Measurements from ENCODE around the gene HBG1.

The HBG1 gene

DNA sequence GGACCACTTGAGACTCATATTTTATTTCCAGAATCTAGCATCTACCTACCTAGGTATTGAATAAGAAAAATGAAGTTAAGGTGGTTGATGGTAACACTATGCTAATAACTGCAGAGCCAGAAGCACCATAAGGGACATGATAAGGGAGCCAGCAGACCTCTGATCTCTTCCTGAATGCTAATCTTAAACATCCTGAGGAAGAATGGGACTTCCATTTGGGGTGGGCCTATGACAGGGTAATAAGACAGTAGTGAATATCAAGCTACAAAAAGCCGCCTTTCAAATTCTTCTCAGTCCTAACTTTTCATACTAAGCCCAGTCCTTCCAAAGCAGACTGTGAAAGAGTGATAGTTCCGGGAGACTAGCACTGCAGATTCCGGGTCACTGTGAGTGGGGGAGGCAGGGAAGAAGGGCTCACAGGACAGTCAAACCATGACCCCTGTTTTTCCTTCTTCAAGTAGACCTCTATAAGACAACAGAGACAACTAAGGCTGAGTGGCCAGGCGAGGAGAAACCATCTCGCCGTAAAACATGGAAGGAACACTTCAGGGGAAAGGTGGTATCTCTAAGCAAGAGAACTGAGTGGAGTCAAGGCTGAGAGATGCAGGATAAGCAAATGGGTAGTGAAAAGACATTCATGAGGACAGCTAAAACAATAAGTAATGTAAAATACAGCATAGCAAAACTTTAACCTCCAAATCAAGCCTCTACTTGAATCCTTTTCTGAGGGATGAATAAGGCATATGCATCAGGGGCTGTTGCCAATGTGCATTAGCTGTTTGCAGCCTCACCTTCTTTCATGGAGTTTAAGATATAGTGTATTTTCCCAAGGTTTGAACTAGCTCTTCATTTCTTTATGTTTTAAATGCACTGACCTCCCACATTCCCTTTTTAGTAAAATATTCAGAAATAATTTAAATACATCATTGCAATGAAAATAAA lies 24.8 kb downstream of the HBG1 start:
- POLR2A ChIA-PET: no interaction called here
- no peak for DNase-seq (ENCODE audit: extremely low spot score)
- CTCF ChIA-PET: no interaction called here
- no peak for TF ChIP-seq FOXM1 (IDR thresholded peaks at IDR 0.05; ENCODE audit: borderline replicate concordance)
- no peak for TF ChIP-seq LEF1 (IDR thresholded peaks at IDR 0.05; ENCODE audit: borderline replicate concordance)
- no peak for TF ChIP-seq ELF4 (IDR thresholded peaks at IDR 0.05)
- TF ChIP-seq ZNF384 (IDR thresholded peaks at IDR 0.05): no peak
- TF ChIP-seq HDGF (IDR thresholded peaks at IDR 0.05; ENCODE audit: borderline replicate concordance): no peak
- no peak for TF ChIP-seq CTBP1 (IDR thresholded peaks at IDR 0.05; ENCODE audit: borderline replicate concordance)
- TF ChIP-seq, protein P1, sequence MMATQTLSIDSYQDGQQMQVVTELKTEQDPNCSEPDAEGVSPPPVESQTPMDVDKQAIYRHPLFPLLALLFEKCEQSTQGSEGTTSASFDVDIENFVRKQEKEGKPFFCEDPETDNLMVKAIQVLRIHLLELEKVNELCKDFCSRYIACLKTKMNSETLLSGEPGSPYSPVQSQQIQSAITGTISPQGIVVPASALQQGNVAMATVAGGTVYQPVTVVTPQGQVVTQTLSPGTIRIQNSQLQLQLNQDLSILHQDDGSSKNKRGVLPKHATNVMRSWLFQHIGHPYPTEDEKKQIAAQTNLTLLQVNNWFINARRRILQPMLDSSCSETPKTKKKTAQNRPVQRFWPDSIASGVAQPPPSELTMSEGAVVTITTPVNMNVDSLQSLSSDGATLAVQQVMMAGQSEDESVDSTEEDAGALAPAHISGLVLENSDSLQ (IDR thresholded peaks at IDR 0.05): no peak
- TF ChIP-seq ARNT (IDR thresholded peaks at IDR 0.05): no peak

DNA sequence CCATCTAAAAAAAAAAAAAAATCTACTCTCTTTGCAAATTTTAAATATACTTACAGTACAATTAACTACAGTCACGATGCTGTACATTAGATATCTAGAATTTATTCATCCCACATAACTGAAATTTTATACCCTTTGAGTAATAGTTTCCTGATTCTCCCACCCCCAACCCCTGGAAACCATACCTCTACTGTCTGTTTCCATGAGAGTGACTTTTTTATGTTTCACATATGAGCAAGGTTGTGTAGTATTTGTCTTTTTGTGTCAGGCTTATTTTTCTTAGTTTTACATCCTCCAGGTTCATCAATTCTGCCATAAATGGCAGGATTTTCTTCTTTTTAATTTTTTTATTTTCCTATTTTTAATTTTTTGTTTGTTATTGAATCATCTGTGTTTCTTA lies 26.0 kb downstream of the HBG1 start:
- no peak for DNase-seq (ENCODE audit: extremely low spot score)
- no peak for TF ChIP-seq SP1 (IDR thresholded peaks at IDR 0.05)
- TF ChIP-seq HDGF (IDR thresholded peaks at IDR 0.05; ENCODE audit: borderline replicate concordance): no peak
- no peak for TF ChIP-seq FOXM1 (IDR thresholded peaks at IDR 0.05; ENCODE audit: borderline replicate concordance)
- TF ChIP-seq, protein P1 (IDR thresholded peaks at IDR 0.05): no peak
- CTCF ChIA-PET: no interaction called here
- POLR2A ChIA-PET: no interaction called here

DNA sequence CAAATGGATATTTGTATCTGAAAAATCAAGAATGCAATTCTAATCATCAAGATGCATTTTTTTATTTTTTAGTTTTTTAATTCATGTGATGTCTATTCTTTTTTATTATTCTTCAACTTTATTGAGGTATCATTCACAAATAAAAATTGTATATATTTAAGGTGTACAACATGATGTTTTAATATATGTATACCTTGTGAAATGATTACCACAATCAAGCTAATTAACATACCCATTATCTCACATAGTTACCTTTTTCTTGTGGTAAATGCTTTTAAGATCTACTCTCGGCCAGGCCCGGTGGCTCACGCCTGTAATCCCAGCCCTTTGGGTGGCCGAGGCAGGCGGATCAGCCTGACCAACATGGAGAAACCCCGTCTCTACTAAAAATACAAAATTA lies 26.5 kb downstream of the HBG1 start:
- DNase-seq (ENCODE audit: extremely low spot score): no peak
- POLR2A ChIA-PET: no interaction called here

DNA sequence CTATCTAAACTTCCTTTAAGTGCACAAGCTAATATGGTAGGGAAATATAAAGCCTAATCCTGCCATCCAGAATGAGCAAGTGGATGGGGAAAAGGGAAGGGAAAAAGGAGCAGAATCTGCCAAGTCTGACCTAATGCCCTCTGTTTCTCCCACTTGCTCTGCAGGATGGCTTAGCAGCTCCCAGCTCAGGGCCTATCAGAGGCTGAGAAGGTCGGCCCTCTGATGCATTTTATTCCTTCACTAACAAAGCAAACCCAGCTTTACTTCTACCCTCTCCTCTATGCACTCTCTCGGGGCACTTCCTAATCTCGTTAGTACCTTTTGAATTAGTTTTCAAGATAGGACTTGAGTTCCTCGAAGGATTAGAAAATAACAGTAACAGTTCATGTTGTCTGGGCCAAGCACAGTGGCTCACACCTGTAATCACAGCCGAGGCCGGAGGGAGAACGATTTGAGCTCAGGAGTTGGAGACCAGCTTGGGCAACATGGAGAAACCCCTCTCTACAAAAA lies 39.2 kb downstream of the HBG1 start:
- ChIA-PET POLR2A (no interaction called here), CTCF (no interaction called here)
- TF ChIP-seq ELF4 (IDR thresholded peaks at IDR 0.05): no peak
- no peak for DNase-seq (ENCODE audit: extremely low spot score)

More for the DNA sequence above, 26.5 kb downstream of the HBG1 start:
- no peak for TF ChIP-seq ARNT (IDR thresholded peaks at IDR 0.05)
- no peak for TF ChIP-seq LEF1 (IDR thresholded peaks at IDR 0.05; ENCODE audit: borderline replicate concordance)
- TF ChIP-seq FOXM1 (IDR thresholded peaks at IDR 0.05; ENCODE audit: borderline replicate concordance): no peak
- TF ChIP-seq, protein P1 (IDR thresholded peaks at IDR 0.05): no peak
- TF ChIP-seq CTBP1 (IDR thresholded peaks at IDR 0.05; ENCODE audit: borderline replicate concordance): no peak
- TF ChIP-seq L3MBTL2 (conservative IDR thresholded peaks at IDR 0.05): no peak
- no peak for TF ChIP-seq ZNF384 (IDR thresholded peaks at IDR 0.05)
- no peak for TF ChIP-seq FOXA1 (IDR thresholded peaks at IDR 0.05)
- TF ChIP-seq SP1 (IDR thresholded peaks at IDR 0.05): no peak
- TF ChIP-seq TARDBP (IDR thresholded peaks at IDR 0.05): no peak
- TF ChIP-seq FOXK2 (IDR thresholded peaks at IDR 0.05): no peak
- no peak for TF ChIP-seq HDGF (IDR thresholded peaks at IDR 0.05; ENCODE audit: borderline replicate concordance)
- no peak for TF ChIP-seq BHLHE40 (IDR thresholded peaks at IDR 0.05; ENCODE audit: borderline replicate concordance)
- no peak for TF ChIP-seq NFRKB (IDR thresholded peaks at IDR 0.05)
- no peak for TF ChIP-seq ELF4 (IDR thresholded peaks at IDR 0.05)
- CTCF ChIA-PET: no interaction called here

DNA sequence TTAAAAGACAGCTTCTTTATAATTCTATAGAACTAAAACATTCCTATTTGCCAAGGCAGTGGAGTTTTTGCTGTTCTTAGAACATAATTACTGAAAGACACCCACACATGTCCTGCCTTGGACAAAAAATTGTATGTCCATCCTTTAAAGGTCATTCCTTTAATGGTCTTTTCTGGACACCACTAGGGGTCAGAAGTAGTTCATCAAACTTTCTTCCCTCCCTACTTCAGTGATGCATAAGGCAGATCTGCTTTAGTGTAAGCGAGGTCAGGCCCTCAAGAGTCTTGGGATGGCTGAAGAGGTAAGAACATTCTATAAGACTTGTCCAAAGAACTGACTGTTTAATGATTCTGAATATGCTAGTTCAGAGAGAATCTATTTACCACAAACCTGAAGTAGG lies 44.9 kb downstream of the HBG1 start:
- peak; percentile 15 for DNase-seq (ENCODE audit: extremely low spot score)
- POLR2A ChIA-PET: no interaction called here
- no peak for TF ChIP-seq BHLHE40 (IDR thresholded peaks at IDR 0.05; ENCODE audit: borderline replicate concordance)
- no peak for TF ChIP-seq SUZ12 (IDR thresholded peaks at IDR 0.05)
- TF ChIP-seq ARNT (IDR thresholded peaks at IDR 0.05): no peak
- TF ChIP-seq, protein P1 (IDR thresholded peaks at IDR 0.05): no peak
- TF ChIP-seq NFRKB (IDR thresholded peaks at IDR 0.05): no peak
- no peak for TF ChIP-seq ELF4 (IDR thresholded peaks at IDR 0.05)
- CTCF ChIA-PET: no interaction called here

DNA sequence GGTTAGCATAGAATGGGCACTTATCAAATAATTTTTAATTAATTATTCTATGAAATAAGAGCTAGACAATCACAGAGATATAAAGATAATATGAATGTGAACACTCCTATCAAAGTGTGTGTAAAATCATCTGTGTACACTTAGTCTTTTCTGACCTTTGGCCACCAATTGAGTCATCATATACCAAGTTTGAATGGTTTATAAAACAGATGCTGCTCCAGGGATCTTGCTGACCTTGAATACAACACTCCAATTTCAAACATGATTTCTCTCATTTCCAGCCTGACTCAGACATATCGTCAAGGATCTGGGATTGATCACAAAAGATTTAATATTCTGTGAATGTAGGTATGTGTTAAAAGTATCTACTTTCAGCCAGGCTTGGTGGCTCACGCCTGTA lies 46.3 kb downstream of the HBG1 start:
- no peak for DNase-seq (ENCODE audit: extremely low spot score)
- ChIA-PET CTCF (no interaction called here), POLR2A (no interaction called here)
- TF ChIP-seq FOXA1 (IDR thresholded peaks at IDR 0.05): no peak
- no peak for TF ChIP-seq NFRKB (IDR thresholded peaks at IDR 0.05)
- TF ChIP-seq BHLHE40 (IDR thresholded peaks at IDR 0.05; ENCODE audit: borderline replicate concordance): no peak
- no peak for TF ChIP-seq SP1 (IDR thresholded peaks at IDR 0.05)
- TF ChIP-seq ARNT (IDR thresholded peaks at IDR 0.05): no peak
- TF ChIP-seq, protein P1 (IDR thresholded peaks at IDR 0.05): no peak
- no peak for TF ChIP-seq ELF4 (IDR thresholded peaks at IDR 0.05)
- no peak for TF ChIP-seq HDGF (IDR thresholded peaks at IDR 0.05; ENCODE audit: borderline replicate concordance)
- TF ChIP-seq L3MBTL2 (conservative IDR thresholded peaks at IDR 0.05): no peak
- no peak for TF ChIP-seq FOXK2 (IDR thresholded peaks at IDR 0.05)
- TF ChIP-seq LEF1 (IDR thresholded peaks at IDR 0.05; ENCODE audit: borderline replicate concordance): no peak
- no peak for TF ChIP-seq TARDBP (IDR thresholded peaks at IDR 0.05)
- no peak for TF ChIP-seq ZNF384 (IDR thresholded peaks at IDR 0.05)
- TF ChIP-seq CTBP1 (IDR thresholded peaks at IDR 0.05; ENCODE audit: borderline replicate concordance): no peak
